Measurements from ENCODE around the gene SLC39A11.

DNA sequence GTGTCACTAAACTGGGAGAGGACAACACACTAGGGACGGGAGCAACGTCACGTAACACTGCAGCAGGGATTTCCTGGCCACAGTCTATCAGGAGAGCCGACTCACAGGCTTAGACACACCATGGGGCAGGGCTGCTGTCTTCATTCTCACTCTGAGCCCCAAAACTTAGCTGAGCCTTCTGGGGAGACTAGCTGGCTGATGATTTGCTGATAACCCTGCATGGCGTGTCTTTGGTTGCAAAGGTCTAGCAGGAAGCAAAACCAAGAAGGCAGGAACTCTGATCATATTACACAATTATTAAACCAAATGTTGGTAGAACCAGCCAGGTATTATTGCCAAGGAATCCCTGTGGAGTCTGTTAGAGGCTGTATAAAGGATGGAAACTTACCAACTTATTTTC is 345.0 kb downstream of the SLC39A11 start:
- TF ChIP-seq, protein P1, sequence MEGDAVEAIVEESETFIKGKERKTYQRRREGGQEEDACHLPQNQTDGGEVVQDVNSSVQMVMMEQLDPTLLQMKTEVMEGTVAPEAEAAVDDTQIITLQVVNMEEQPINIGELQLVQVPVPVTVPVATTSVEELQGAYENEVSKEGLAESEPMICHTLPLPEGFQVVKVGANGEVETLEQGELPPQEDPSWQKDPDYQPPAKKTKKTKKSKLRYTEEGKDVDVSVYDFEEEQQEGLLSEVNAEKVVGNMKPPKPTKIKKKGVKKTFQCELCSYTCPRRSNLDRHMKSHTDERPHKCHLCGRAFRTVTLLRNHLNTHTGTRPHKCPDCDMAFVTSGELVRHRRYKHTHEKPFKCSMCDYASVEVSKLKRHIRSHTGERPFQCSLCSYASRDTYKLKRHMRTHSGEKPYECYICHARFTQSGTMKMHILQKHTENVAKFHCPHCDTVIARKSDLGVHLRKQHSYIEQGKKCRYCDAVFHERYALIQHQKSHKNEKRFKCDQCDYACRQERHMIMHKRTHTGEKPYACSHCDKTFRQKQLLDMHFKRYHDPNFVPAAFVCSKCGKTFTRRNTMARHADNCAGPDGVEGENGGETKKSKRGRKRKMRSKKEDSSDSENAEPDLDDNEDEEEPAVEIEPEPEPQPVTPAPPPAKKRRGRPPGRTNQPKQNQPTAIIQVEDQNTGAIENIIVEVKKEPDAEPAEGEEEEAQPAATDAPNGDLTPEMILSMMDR (IDR thresholded peaks at IDR 0.05) = no peak
- no peak for TF ChIP-seq EP300 (IDR thresholded peaks at IDR 0.05)
- no peak for TF ChIP-seq POLR2AphosphoS5 (IDR thresholded peaks at IDR 0.05)
- TF ChIP-seq POLR2A (IDR thresholded peaks at IDR 0.05) = no peak
